HFFc6 (cell line): ENCODE measurements around the gene SH3BGRL. TPM values are rescaled to one million over a fixed set of nuclear protein-coding genes. Genes with fewer than 3 reads are reported as not detected.

ENCODE experiments used
- DNase-seq: peaks from one replicate; pipeline ENCODE4 v3.0.0-alpha.2; 2018
- H3K27ac Mint-ChIP-seq: 2 replicates; pipeline ENCODE4 v1.8.0; 2020; ENCODE audit warnings: mild to moderate bottlenecking, mixed read lengths
- H3K27me3 Mint-ChIP-seq: 2 replicates; pipeline ENCODE4 v1.8.0; 2021; ENCODE audit warnings: mild to moderate bottlenecking, moderate library complexity, mixed read lengths; ENCODE audit not compliant: insufficient read depth
- H3K36me3 Mint-ChIP-seq: 2 replicates; pipeline ENCODE4 v1.8.0; 2021; ENCODE audit warnings: low read depth, mixed read lengths
- H3K4me1 Mint-ChIP-seq: 2 replicates; pipeline ENCODE4 v1.8.0; 2020; ENCODE audit warnings: low read depth, mixed read lengths
- H3K4me3 Mint-ChIP-seq: 2 replicates; pipeline ENCODE4 v1.8.0; 2020; ENCODE audit warnings: mild to moderate bottlenecking, moderate library complexity, mixed read lengths
- H3K9me3 Mint-ChIP-seq: 2 replicates; pipeline ENCODE4 v1.8.0; 2020; ENCODE audit warnings: mild to moderate bottlenecking, mixed read lengths
- total RNA-seq, 6 experiments: library from RNA; stranded (reverse); fragmentation: NEBNext Ultra II Directional; extraction: Animal tissue kit (Norgen Biotek cat#: 25700); gene quantifications; 2 replicates in 1 of 6; 3 replicates in 5 of 6; pipeline ENCODE4 v1.2.3, GENCODE V29; 2021
- TF ChIP-seq, protein P1 (sequence below): fragments of 200-600 bp; sonication (generic); IDR thresholded peaks from 2 replicates; pipeline ENCODE4 v1.5.0; 2021; ENCODE audit warnings: antibody characterized with exemption, mild to moderate bottlenecking

Gene SH3BGRL
- total RNA-seq, 6 experiments from 2014 or later: 77.8 to 90.3 (median 81.2) TPM

DNA sequence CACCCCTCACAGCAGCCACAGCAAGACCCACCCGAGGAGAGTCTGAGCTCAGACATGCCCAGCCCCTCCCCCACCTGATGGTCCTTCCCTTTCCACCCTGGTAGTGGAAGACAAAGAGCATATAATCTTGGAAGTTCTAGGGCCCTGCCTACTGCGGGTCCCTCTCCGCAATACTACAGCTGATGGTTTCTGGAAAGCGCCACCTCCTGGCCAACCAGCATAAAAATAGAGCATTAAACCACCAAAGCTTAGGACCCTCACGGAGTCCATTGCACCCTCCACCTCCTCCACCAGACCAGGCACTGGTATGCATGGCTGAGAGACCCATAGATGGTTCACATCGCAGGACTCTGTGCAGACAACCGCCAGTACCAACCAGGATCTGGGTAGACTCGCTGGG is 78.2 kb downstream of the SH3BGRL start:
- no peaks in the 10 kb centered on the region for H3K4me1 Mint-ChIP-seq

DNA sequence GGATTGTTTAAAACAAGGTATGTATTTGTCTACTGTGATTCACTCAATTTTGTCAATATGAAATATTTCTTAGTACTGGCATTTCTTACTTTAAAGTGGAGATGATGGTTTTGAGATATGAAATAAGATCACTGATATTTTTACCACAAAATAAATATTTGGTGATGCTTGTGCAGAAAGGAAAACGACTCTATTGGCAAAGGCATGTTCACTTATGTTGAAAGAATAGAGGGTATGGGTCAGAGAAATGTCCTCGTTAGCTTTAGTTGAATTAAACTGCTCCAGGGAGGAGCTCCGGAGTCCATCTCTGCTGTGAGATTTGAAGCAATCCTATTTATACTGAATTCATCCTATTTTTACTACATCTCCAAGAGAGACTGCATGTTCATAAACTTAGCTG is 84.2 kb downstream of the SH3BGRL start:
- no peak for DNase-seq
- no peaks in the 10 kb centered on the region for H3K4me1 Mint-ChIP-seq
- H3K36me3 Mint-ChIP-seq: peaks cover 9% of the 10 kb centered on the region; the same call in 1 of the 2 replicates
- H3K4me3 Mint-ChIP-seq: no peak overlapping the region
- no peak overlapping the region for H3K27ac Mint-ChIP-seq
- H3K27me3 Mint-ChIP-seq: no peaks in the 10 kb centered on the region
- TF ChIP-seq, protein P1, sequence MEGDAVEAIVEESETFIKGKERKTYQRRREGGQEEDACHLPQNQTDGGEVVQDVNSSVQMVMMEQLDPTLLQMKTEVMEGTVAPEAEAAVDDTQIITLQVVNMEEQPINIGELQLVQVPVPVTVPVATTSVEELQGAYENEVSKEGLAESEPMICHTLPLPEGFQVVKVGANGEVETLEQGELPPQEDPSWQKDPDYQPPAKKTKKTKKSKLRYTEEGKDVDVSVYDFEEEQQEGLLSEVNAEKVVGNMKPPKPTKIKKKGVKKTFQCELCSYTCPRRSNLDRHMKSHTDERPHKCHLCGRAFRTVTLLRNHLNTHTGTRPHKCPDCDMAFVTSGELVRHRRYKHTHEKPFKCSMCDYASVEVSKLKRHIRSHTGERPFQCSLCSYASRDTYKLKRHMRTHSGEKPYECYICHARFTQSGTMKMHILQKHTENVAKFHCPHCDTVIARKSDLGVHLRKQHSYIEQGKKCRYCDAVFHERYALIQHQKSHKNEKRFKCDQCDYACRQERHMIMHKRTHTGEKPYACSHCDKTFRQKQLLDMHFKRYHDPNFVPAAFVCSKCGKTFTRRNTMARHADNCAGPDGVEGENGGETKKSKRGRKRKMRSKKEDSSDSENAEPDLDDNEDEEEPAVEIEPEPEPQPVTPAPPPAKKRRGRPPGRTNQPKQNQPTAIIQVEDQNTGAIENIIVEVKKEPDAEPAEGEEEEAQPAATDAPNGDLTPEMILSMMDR: no peak
- no peaks in the 10 kb centered on the region for H3K9me3 Mint-ChIP-seq

More for the DNA sequence above, 78.2 kb downstream of the SH3BGRL start:
- Mint-ChIP-seq H3K4me3 (no peak overlapping the region), H3K27me3 (no peaks in the 10 kb centered on the region), H3K9me3 (no peaks in the 10 kb centered on the region), H3K27ac (no peak overlapping the region), H3K36me3 (peaks cover 4% of the 10 kb centered on the region; the same call in 1 of the 2 replicates)
- TF ChIP-seq, protein P1: peak; percentile 52
- no peak for DNase-seq

DNA sequence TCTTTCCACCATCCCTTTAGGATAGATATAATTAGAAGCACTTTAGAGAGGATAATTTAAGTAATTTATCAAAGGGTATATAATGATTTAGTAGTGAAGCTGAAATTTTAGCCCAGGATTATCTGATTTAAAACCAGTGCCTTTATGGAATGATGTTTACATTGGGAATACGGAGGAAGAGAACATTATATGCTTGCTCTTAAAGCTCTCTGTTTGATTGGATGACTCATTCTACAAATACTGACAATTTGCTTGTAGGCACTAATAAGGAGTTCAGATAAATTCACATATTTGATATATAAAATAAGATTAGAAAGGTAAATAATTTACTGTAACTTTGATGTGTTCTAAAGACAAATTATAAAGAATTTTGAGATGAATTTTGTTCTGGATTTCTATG is 84.7 kb downstream of the SH3BGRL start:
- no peak for DNase-seq
- Mint-ChIP-seq H3K27me3 (no peaks in the 10 kb centered on the region), H3K36me3 (peaks cover 9% of the 10 kb centered on the region; the same call in 1 of the 2 replicates), H3K9me3 (no peaks in the 10 kb centered on the region), H3K4me1 (no peaks in the 10 kb centered on the region), H3K27ac (no peak overlapping the region), H3K4me3 (no peak overlapping the region)
- TF ChIP-seq, protein P1: no peak

DNA sequence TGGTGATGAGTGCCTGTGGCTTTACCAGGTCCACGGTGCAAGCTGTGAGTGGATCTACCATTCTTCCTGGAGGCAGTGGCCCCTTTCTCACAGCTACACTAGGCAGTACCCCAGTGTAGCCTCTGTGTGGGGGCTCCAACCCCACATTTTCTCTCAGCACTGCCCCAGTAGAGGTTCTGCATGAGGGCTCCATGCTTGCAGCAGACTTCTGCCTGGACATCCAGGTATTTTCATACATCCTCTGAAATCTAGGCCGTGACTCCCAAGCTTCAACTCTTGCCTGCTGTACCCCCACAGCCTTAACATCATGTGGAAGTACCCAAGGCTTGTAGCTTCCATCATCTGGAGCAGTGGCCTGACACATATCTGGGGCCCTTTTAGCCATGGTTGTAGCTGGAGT is 90.1 kb downstream of the SH3BGRL start:
- Mint-ChIP-seq H3K9me3 (peaks cover 17% of the 10 kb centered on the region), H3K4me1 (no peaks in the 10 kb centered on the region)
- TF ChIP-seq, protein P1: no peak

DNA sequence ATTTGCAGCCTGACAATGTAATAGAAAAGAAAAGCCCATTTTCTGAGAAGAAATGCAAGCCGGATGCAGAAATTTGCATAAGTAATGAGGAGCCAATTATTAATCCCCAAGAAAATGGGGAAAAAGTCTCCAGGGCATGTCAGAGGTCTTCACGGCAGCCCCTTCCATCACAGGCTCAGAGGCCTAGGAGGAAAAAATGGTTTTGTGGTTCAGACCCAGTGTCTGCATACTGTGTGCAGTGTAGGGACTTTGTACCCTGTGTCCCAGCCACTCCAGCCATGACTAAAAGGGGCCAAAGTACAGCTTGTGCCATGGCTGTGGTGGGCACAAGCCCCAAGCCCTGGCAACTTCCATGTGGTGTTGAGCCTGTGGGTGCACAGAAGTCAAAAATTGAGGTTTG is 92.2 kb downstream of the SH3BGRL start:
- H3K9me3 Mint-ChIP-seq: peaks cover 17% of the 10 kb centered on the region
- DNase-seq: no peak
- H3K27ac Mint-ChIP-seq: no peak overlapping the region
- H3K27me3 Mint-ChIP-seq: no peaks in the 10 kb centered on the region
- no peak overlapping the region for H3K4me3 Mint-ChIP-seq
- TF ChIP-seq, protein P1: no peak
- no peaks in the 10 kb centered on the region for H3K4me1 Mint-ChIP-seq
- H3K36me3 Mint-ChIP-seq: peaks cover 44% of the 10 kb centered on the region

More for the DNA sequence above, 90.1 kb downstream of the SH3BGRL start:
- DNase-seq: no peak
- Mint-ChIP-seq H3K27me3 (no peaks in the 10 kb centered on the region), H3K27ac (no peak overlapping the region), H3K4me3 (no peak overlapping the region), H3K36me3 (peaks cover 46% of the 10 kb centered on the region)

DNA sequence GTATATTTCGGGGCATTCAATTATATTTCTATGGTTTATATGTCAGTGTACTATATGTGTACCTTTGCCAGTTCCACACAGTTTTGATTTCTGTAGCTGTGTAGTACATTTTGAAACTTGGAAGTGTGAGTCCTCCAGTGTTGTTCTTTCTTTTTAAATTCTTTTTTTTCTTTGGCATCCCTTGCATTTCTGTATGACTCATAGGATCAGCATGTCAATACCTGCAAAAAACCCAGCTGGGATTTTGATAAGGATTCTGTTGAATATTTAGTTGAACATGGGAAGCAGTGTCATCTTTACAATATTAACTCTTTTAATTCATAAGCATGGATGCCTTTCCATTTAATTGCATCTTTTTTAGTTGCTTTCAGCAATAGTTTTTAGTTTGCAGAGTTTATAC is 100.0 kb downstream of the SH3BGRL start:
- H3K36me3 Mint-ChIP-seq: no peaks in the 10 kb centered on the region
- H3K4me3 Mint-ChIP-seq: no peak overlapping the region
- TF ChIP-seq, protein P1: no peak
- no peak overlapping the region for H3K27ac Mint-ChIP-seq
- DNase-seq: no peak
- H3K27me3 Mint-ChIP-seq: no peaks in the 10 kb centered on the region
- H3K4me1 Mint-ChIP-seq: no peaks in the 10 kb centered on the region
- H3K9me3 Mint-ChIP-seq: no peaks in the 10 kb centered on the region
